OCI-LY1 (cell line): ENCODE results near the gene CST9L.

Experiments
- H2AFZ ChIP-seq: fragments of 200-600 bp; sonication (generic), shearing (Covaris generic); 2 replicates; pipeline ENCODE4 v1.6.0; 2014; ENCODE audit warnings: antibody characterized with exemption, mild to moderate bottlenecking, low read length
- H3F3A ChIP-seq: fragments of 200-600 bp; sonication (generic), shearing (Covaris generic); 2 replicates; pipeline ENCODE4 v1.6.0; 2014; ENCODE audit warnings: mild to moderate bottlenecking, antibody characterized with exemption, low read length, moderate library complexity; ENCODE audit not compliant: insufficient read depth
- H3K27ac ChIP-seq: fragments of 200-600 bp; sonication (generic); 2 replicates; pipeline ENCODE4 v1.5.1; 2014; ENCODE audit warnings: low read length, mixed run types, mild to moderate bottlenecking, low read depth; ENCODE audit not compliant: poor library complexity, severe bottlenecking
- H3K27me3 ChIP-seq: fragments of 200-600 bp; sonication (generic); 2 replicates; pipeline ENCODE4 v1.6.0; 2014; ENCODE audit warnings: antibody characterized with exemption, mild to moderate bottlenecking, low read length, moderate library complexity; ENCODE audit not compliant: insufficient read depth
- H3K36me3 ChIP-seq: fragments of 200-600 bp; sonication (generic); 2 replicates; pipeline ENCODE4 v1.6.1; 2014; ENCODE audit warnings: mild to moderate bottlenecking, antibody characterized with exemption, low read length, moderate library complexity, mixed read lengths; ENCODE audit not compliant: insufficient read depth
- H3K4me1 ChIP-seq: fragments of 200-600 bp; sonication (generic); 2 replicates; pipeline ENCODE4 v1.5.1; 2014; ENCODE audit warnings: mild to moderate bottlenecking, low read length, moderate library complexity; ENCODE audit not compliant: insufficient read depth, severe bottlenecking
- H3K4me2 ChIP-seq: fragments of 200-600 bp; sonication (generic), shearing (Covaris generic); 2 replicates; pipeline ENCODE4 v1.6.1; 2014; ENCODE audit warnings: low read length
- H3K4me3 ChIP-seq: fragments of 200-600 bp; sonication (generic); 2 replicates; pipeline ENCODE4 v1.5.1; 2014; ENCODE audit warnings: low read length, low read depth, mild to moderate bottlenecking, mixed read lengths; ENCODE audit not compliant: poor library complexity, severe bottlenecking
- H3K79me2 ChIP-seq: fragments of 200-600 bp; shearing (Covaris generic); 2 replicates; pipeline ENCODE4 v1.6.1; 2016; ENCODE audit warnings: mixed run types, low read length, mixed read lengths; ENCODE audit not compliant: insufficient read depth
- H3K9ac ChIP-seq: fragments of 200-600 bp; sonication (generic), shearing (Covaris generic); 2 replicates; pipeline ENCODE4 v1.6.1; 2014; ENCODE audit warnings: mild to moderate bottlenecking, low read length, mixed read lengths
- H3K9me2 ChIP-seq: fragments of 200-600 bp; sonication (generic), shearing (Covaris generic); 2 replicates; pipeline ENCODE4 v1.6.1; 2014; ENCODE audit warnings: low read depth, mild to moderate bottlenecking, low read length, mixed read lengths
- H3K9me3 ChIP-seq: fragments of 200-600 bp; shearing (Covaris generic); 2 replicates; pipeline ENCODE4 v1.6.1; 2014; ENCODE audit warnings: low read length, mixed read lengths
- H4K20me1 ChIP-seq: fragments of 200-600 bp; sonication (generic), shearing (Covaris generic); 2 replicates; pipeline ENCODE4 v1.6.0; 2016; ENCODE audit warnings: mild to moderate bottlenecking, low read length; ENCODE audit not compliant: insufficient read depth
- EZH2 ChIP-seq: fragments of 200-600 bp; sonication (generic), shearing (Covaris generic); IDR thresholded peaks from 2 replicates; pipeline ENCODE4 v1.8.0; 2017; ENCODE audit warnings: borderline replicate concordance, mixed run types, mild to moderate bottlenecking, antibody characterized with exemption, low read length, moderate library complexity, mixed read lengths
- TF ChIP-seq, protein P1 (sequence below): fragments of 200-600 bp; sonication (generic), shearing (Covaris generic); IDR thresholded peaks from 2 replicates; pipeline ENCODE4 v1.5.1; 2017; ENCODE audit warnings: mild to moderate bottlenecking, antibody characterized with exemption, low read length, moderate library complexity, mixed read lengths

The CST9L gene

DNA sequence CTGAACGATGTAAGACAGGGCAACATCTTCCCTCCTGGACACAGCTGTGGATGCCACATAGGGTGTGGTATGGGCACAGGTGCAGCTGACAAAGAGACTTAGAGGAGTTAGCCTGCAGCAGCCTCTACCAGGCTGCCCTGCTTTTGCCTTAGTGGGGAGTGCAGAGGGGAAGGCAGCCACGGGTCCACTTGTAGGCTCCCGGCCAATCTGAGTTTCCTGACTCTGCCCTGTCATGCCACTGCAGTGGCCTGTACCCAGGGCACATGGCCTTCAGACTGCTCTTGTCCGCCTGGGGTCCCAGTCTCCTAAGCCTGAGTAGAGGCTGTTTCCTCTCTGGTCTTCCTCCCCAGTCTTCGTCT is 17.1 kb upstream of the CST9L start:
- Histone ChIP-seq H3K36me3 (no peaks in the 10 kb centered on the region), H3K9me3 (no peaks in the 10 kb centered on the region), H3F3A (no peaks in the 10 kb centered on the region), H3K9me2 (no peaks in the 10 kb centered on the region), H3K4me2 (no peak overlapping the region), H2AFZ (no peak overlapping the region), H3K4me1 (no peaks in the 10 kb centered on the region), H3K27ac (no peak overlapping the region), H3K79me2 (no peaks in the 10 kb centered on the region), H3K27me3 (no peaks in the 10 kb centered on the region), H3K9ac (no peak overlapping the region), H3K4me3 (no peak overlapping the region), H4K20me1 (no peaks in the 10 kb centered on the region)
- TF ChIP-seq, protein P1, sequence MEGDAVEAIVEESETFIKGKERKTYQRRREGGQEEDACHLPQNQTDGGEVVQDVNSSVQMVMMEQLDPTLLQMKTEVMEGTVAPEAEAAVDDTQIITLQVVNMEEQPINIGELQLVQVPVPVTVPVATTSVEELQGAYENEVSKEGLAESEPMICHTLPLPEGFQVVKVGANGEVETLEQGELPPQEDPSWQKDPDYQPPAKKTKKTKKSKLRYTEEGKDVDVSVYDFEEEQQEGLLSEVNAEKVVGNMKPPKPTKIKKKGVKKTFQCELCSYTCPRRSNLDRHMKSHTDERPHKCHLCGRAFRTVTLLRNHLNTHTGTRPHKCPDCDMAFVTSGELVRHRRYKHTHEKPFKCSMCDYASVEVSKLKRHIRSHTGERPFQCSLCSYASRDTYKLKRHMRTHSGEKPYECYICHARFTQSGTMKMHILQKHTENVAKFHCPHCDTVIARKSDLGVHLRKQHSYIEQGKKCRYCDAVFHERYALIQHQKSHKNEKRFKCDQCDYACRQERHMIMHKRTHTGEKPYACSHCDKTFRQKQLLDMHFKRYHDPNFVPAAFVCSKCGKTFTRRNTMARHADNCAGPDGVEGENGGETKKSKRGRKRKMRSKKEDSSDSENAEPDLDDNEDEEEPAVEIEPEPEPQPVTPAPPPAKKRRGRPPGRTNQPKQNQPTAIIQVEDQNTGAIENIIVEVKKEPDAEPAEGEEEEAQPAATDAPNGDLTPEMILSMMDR, result no peak
- no peak for TF ChIP-seq EZH2

GRCh38 chr20:23584434-23585199 is 16.3 kb upstream of the CST9L start:
- no peaks in the 10 kb centered on the region for H3K36me3 ChIP-seq
- H3K9me2 ChIP-seq, result no peaks in the 10 kb centered on the region
- TF ChIP-seq, protein P1, result no peak
- TF ChIP-seq EZH2, result no peak

DNA sequence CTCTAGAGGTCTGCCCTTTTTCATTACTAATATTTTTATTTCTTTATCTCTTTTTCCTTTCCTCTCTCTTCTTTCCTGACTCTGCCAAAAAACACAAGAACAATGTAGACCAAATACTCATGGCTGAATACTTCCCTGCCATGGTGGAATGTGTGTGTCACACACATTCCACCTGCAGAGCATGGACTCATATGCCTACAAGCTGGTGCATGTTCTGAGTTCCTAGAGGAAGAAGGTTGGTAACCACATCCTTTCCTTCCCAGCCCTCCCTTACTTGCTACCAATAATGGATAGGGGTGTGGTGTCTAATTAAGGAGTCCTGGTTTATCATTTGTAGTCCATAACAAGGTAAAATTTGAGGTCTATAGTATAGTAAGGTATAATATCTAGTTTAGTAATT is 15.2 kb upstream of the CST9L start:
- TF ChIP-seq, protein P1, result no peak
- TF ChIP-seq EZH2, result no peak
- H3K36me3 ChIP-seq, result no peaks in the 10 kb centered on the region
- H3K4me3 ChIP-seq, result no peak overlapping the region
- no peak overlapping the region for H3K4me2 ChIP-seq
- H3K9me3 ChIP-seq, result no peaks in the 10 kb centered on the region
- no peaks in the 10 kb centered on the region for H3K27me3 ChIP-seq
- no peaks in the 10 kb centered on the region for H3K9me2 ChIP-seq
- no peak overlapping the region for H2AFZ ChIP-seq
- H4K20me1 ChIP-seq, result no peaks in the 10 kb centered on the region
- H3F3A ChIP-seq, result no peaks in the 10 kb centered on the region
- no peak overlapping the region for H3K27ac ChIP-seq
- H3K9ac ChIP-seq, result no peak overlapping the region
- no peaks in the 10 kb centered on the region for H3K79me2 ChIP-seq
- no peaks in the 10 kb centered on the region for H3K4me1 ChIP-seq

More at GRCh38 chr20:23584434-23585199, 16.3 kb upstream of the CST9L start:
- Histone ChIP-seq H3K27ac (no peak overlapping the region), H4K20me1 (no peaks in the 10 kb centered on the region), H2AFZ (no peak overlapping the region), H3K4me1 (no peaks in the 10 kb centered on the region), H3K79me2 (no peaks in the 10 kb centered on the region), H3K9me3 (no peaks in the 10 kb centered on the region), H3K4me2 (no peak overlapping the region), H3K4me3 (no peak overlapping the region), H3K9ac (no peak overlapping the region), H3F3A (no peaks in the 10 kb centered on the region), H3K27me3 (no peaks in the 10 kb centered on the region)
